ENCODE results near the gene HOXD9. TPM values are rescaled to one million over a fixed set of nuclear protein-coding genes. Genes with fewer than 3 reads are reported as not detected.
A peak's percentile ranks its signal among the peaks of the same experiment; 100 is the strongest.

Gene HOXD9
- total RNA-seq (2021) (not detected in 2 replicates), Bru-seq, nascent RNA (not detected), BruChase-seq, experiment 1, labeled RNA remaining after a 2-hour chase (not detected), BruChase-seq, experiment 2, labeled RNA remaining after a 6-hour chase (not detected)
- long read RNA-seq, result 0 reads

DNA sequence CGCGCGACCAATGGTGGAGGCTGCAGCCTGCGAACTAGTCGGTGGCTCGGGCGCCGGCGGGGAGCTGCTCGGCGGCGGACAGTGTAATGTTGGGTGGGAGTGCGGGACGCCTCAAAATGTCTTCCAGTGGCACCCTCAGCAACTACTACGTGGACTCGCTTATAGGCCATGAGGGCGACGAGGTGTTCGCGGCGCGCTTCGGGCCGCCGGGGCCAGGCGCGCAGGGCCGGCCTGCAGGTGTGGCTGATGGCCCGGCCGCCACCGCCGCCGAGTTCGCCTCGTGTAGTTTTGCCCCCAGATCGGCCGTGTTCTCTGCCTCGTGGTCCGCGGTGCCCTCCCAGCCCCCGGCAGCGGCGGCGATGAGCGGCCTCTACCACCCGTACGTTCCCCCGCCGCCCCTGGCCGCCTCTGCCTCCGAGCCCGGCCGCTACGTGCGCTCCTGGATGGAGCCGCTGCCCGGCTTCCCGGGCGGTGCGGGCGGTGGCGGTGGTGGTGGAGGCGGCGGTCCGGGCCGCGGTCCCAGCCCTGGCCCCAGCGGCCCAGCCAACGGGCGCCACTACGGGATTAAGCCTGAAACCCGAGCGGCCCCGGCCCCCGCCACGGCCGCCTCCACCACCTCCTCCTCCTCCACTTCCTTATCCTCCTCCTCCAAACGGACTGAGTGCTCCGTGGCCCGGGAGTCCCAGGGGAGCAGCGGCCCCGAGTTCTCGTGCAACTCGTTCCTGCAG is at the start of gene HOXD9:
Gene HOXD9 (plus strand): TSS at position 37 of the 728 bp plus-strand sequence. CDS start 50 bp downstream, at position 87.
- Histone ChIP-seq H3K9me3 (ENCODE audit: insufficient read depth, low read depth) (no peaks in the 10 kb centered on the region), H3K4me1 (replicated peaks; ENCODE audit: insufficient read depth) (no peaks in the 10 kb centered on the region), H3F3A (ENCODE audit: insufficient read depth, low read depth) (no peaks in the 10 kb centered on the region), H4K20me1 (ENCODE audit: insufficient read depth) (no peaks in the 10 kb centered on the region), H3K79me2 (ENCODE audit: low read depth) (no peaks in the 10 kb centered on the region), H3K36me3 (ENCODE audit: low read depth) (no peaks in the 10 kb centered on the region), H2AFZ (no peak within 1 kb of the TSS), H3K4me3 (no peak within 1 kb of the TSS), H3K4me2 (no peak within 1 kb of the TSS), H3K27me3 (ENCODE audit: insufficient read depth, low read depth) (peaks cover 60% of the 10 kb centered on the region), H3K27ac (no peak within 1 kb of the TSS), H3K9me2 (ENCODE audit: insufficient read depth) (no peaks in the 10 kb centered on the region)
- CTCF ChIA-PET, result no interaction called here
- BruUV-seq (replicated peaks), result no TSS peak
- DNase-seq, result no peak
- TF ChIP-seq, protein P1, sequence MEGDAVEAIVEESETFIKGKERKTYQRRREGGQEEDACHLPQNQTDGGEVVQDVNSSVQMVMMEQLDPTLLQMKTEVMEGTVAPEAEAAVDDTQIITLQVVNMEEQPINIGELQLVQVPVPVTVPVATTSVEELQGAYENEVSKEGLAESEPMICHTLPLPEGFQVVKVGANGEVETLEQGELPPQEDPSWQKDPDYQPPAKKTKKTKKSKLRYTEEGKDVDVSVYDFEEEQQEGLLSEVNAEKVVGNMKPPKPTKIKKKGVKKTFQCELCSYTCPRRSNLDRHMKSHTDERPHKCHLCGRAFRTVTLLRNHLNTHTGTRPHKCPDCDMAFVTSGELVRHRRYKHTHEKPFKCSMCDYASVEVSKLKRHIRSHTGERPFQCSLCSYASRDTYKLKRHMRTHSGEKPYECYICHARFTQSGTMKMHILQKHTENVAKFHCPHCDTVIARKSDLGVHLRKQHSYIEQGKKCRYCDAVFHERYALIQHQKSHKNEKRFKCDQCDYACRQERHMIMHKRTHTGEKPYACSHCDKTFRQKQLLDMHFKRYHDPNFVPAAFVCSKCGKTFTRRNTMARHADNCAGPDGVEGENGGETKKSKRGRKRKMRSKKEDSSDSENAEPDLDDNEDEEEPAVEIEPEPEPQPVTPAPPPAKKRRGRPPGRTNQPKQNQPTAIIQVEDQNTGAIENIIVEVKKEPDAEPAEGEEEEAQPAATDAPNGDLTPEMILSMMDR (conservative IDR thresholded peaks at IDR 0.05), result no peak
- TF ChIP-seq EZH2 (IDR thresholded peaks at IDR 0.05; ENCODE audit: low read depth), result no peak
- POLR2A ChIA-PET (ENCODE audit: unreplicated experiment), result no interaction called here
- intact Hi-C loops (cut with micrococcal nuclease; ENCODE audit: unreplicated experiment), result no loop called here

DNA sequence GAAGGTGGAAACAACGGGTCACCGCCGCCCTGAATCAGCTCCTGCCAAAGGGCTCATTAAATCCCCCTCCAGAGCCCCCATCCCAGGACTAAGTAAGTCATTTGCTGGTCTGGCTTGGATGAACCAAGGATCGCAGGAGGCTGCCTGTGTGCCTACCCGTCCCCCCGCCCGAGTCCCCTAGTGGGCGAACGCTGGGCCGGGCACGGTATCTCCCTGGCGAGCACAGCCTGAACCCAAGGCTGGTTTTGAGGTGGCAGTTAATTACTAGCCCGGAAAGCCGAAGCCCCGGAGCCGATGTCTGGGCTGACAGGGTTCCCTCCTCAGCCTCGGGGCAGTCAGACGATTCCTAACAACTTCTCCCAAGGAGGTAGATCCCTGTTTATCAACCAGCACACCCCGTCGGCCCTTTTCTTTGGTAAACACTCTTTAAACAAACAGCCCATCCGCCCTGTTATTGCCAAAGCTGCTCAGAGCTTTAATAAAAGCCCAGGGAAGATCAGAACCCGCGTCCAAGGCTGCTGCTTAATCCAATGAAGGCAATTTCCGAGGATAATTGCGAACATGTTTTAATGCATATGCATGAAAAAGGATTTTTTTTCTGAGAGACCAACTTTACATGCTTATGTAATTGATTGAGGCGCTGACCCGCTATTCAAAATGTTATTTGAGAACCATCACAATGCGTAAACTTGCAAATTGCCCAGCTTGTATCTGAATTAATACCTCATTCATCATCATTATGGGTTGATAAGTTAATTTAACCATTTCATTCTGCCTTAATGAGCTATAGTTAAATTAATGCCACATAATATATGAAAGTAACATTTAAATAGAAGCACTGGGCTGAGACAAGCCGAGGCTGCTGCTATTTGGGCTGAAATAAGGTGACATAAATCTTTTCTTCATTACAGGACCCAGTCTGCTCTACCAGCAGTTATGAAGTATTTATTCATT is 49.3 kb upstream of the HOXD9 start:
- no peak overlapping the region for H3K27ac ChIP-seq
- H3K4me2 ChIP-seq, result no peak overlapping the region
- H3K4me1 ChIP-seq (replicated peaks; ENCODE audit: insufficient read depth), result no peaks in the 10 kb centered on the region
- no peaks in the 10 kb centered on the region for H3F3A ChIP-seq (ENCODE audit: insufficient read depth, low read depth)
- DNase-seq, result no peak
- no peaks in the 10 kb centered on the region for H3K9me3 ChIP-seq (ENCODE audit: insufficient read depth, low read depth)
- no TSS peak for BruUV-seq (replicated peaks)
- intact Hi-C loops (cut with micrococcal nuclease; ENCODE audit: unreplicated experiment), result no loop called here
- H3K79me2 ChIP-seq (ENCODE audit: low read depth), result no peaks in the 10 kb centered on the region
- POLR2A ChIA-PET (ENCODE audit: unreplicated experiment), result no interaction called here
- CTCF ChIA-PET, result no interaction called here
- no peak overlapping the region for H3K4me3 ChIP-seq
- no peaks in the 10 kb centered on the region for H4K20me1 ChIP-seq (ENCODE audit: insufficient read depth)
- H3K36me3 ChIP-seq (ENCODE audit: low read depth), result no peaks in the 10 kb centered on the region
- H2AFZ ChIP-seq, result no peak overlapping the region
- TF ChIP-seq, protein P1 (conservative IDR thresholded peaks at IDR 0.05), result no peak
- peak; percentile 76 for TF ChIP-seq EZH2 (IDR thresholded peaks at IDR 0.05; ENCODE audit: low read depth)
- H3K9me2 ChIP-seq (ENCODE audit: insufficient read depth), result no peaks in the 10 kb centered on the region
- peaks cover 72% of the 10 kb centered on the region for H3K27me3 ChIP-seq (ENCODE audit: insufficient read depth, low read depth)

DNA sequence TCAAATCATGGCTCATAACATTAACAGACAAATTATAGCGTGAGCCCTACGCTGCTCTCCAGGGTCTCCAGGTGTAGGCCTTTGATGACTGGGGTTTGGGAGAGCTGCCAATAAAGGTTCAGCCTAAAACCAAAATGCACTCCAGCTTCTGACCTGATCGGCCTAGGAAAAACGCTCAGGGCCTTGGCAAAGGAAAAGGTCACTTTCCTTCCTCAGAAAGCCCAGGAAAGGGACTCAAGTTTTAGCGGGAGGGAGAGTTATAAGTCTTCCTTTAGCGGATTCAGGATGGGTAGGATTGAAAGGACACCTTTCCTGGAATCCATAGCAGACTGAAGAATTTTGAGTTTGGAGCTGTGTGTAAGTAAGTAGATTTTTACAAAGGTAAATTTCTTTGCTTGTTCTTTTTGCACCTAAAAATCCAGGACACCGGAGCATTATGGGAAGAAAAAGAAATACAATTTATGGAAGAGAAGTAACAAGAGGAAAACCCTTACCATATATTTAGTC is 47.5 kb upstream of the HOXD9 start:
- DNase-seq, result no peak
- intact Hi-C loops (cut with micrococcal nuclease; ENCODE audit: unreplicated experiment), result no loop called here

More for the DNA sequence above, 47.5 kb upstream of the HOXD9 start:
- H3K27me3 ChIP-seq (ENCODE audit: insufficient read depth, low read depth), result peaks cover 79% of the 10 kb centered on the region
- H2AFZ ChIP-seq, result no peak overlapping the region
- H3K36me3 ChIP-seq (ENCODE audit: low read depth), result no peaks in the 10 kb centered on the region
- H3K9me2 ChIP-seq (ENCODE audit: insufficient read depth), result no peaks in the 10 kb centered on the region
- H3K27ac ChIP-seq, result no peak overlapping the region
- TF ChIP-seq, protein P1 (conservative IDR thresholded peaks at IDR 0.05), result no peak
- TF ChIP-seq EZH2 (IDR thresholded peaks at IDR 0.05; ENCODE audit: low read depth), result no peak
- H3K4me3 ChIP-seq, result no peak overlapping the region
- BruUV-seq (replicated peaks), result no TSS peak
- H3K9me3 ChIP-seq (ENCODE audit: insufficient read depth, low read depth), result no peaks in the 10 kb centered on the region
- H3K79me2 ChIP-seq (ENCODE audit: low read depth), result no peaks in the 10 kb centered on the region
- no peaks in the 10 kb centered on the region for H3F3A ChIP-seq (ENCODE audit: insufficient read depth, low read depth)
- H3K4me2 ChIP-seq, result 0 out of 2 replicates have a peak overlapping the region, but pooled peaks have one; percentile 0
- H4K20me1 ChIP-seq (ENCODE audit: insufficient read depth), result no peaks in the 10 kb centered on the region
- H3K4me1 ChIP-seq (replicated peaks; ENCODE audit: insufficient read depth), result no peaks in the 10 kb centered on the region
- CTCF ChIA-PET, result no interaction called here
- POLR2A ChIA-PET (ENCODE audit: unreplicated experiment), result no interaction called here

All from PC-9 (cell line).